Hepatocyte (in vitro differentiated cells): ENCODE measurements around the gene TMEM129. TPM values are rescaled to one million over a fixed set of nuclear protein-coding genes. Genes with fewer than 3 reads are reported as not detected.

Experiments used
- DNase-seq: peaks from one replicate; pipeline ENCODE4 v3.0.0-alpha.2; 2016; ENCODE audit warnings: low spot score
- H2AFZ ChIP-seq: fragments of 200-600 bp; sonication (generic); 2 replicates; pipeline ENCODE4 v1.6.0; 2016; ENCODE audit warnings: antibody characterized with exemption, mild to moderate bottlenecking
- H3K27ac ChIP-seq: fragments of 200-600 bp; sonication (generic); 2 replicates; pipeline ENCODE4 v1.5.1; 2016; ENCODE audit warnings: mild to moderate bottlenecking
- H3K27me3 ChIP-seq: fragments of 200-600 bp; sonication (generic); 2 replicates; pipeline ENCODE4 v1.6.1; 2016
- H3K36me3 ChIP-seq: fragments of 200-600 bp; sonication (generic); replicated peaks from 2 replicates; pipeline ENCODE4 v1.5.1; 2016; ENCODE audit warnings: low read depth; ENCODE audit not compliant: insufficient read depth
- H3K4me1 ChIP-seq: fragments of 200-600 bp; sonication (generic); 2 replicates; pipeline ENCODE4 v1.5.1; 2016; ENCODE audit warnings: mild to moderate bottlenecking, moderate library complexity; ENCODE audit not compliant: insufficient read depth
- H3K4me2 ChIP-seq: fragments of 200-600 bp; sonication (generic); 2 replicates; pipeline ENCODE4 v1.6.0; 2016
- H3K4me3 ChIP-seq: fragments of 200-600 bp; sonication (generic); 2 replicates; pipeline ENCODE4 v1.5.1; 2016; ENCODE audit warnings: mild to moderate bottlenecking
- H3K79me2 ChIP-seq: fragments of 200-600 bp; sonication (generic); 2 replicates; pipeline ENCODE4 v1.6.0; 2017; ENCODE audit warnings: mild to moderate bottlenecking
- H3K9me2 ChIP-seq: fragments of 200-600 bp; sonication (generic); replicated peaks from 2 replicates; pipeline ENCODE4 v1.6.0; 2017; ENCODE audit warnings: mild to moderate bottlenecking; ENCODE audit not compliant: insufficient read depth
- H3K9me3 ChIP-seq: fragments of 200-600 bp; sonication (generic); 2 replicates; pipeline ENCODE4 v1.5.1; 2016; ENCODE audit warnings: low read depth, mild to moderate bottlenecking
- H4K20me1 ChIP-seq: fragments of 200-600 bp; sonication (generic); 2 replicates; pipeline ENCODE4 v1.6.0; 2016; ENCODE audit warnings: mild to moderate bottlenecking; ENCODE audit not compliant: insufficient read depth, poor library complexity, severe bottlenecking
- EZH2 ChIP-seq: fragments of 200-600 bp; sonication (generic); IDR thresholded peaks from 2 replicates; pipeline ENCODE4 v1.6.1; 2016; ENCODE audit warnings: antibody characterized with exemption, mild to moderate bottlenecking, borderline replicate concordance
- EZH2phosphoT487 ChIP-seq: fragments of 200-600 bp; sonication (generic); IDR thresholded peaks from one replicate; pipeline ENCODE4 v1.6.1; 2018; ENCODE audit warnings: antibody characterized with exemption, mild to moderate bottlenecking, low read depth, moderate library complexity; ENCODE audit not compliant: unreplicated experiment, severe bottlenecking
- whole genome bisulfite sequencing: methylation state at CpG from one replicate; pipeline ENCODE4 v1.1.6; 2016; ENCODE audit warnings: low lambda C conversion rate; ENCODE audit errors: missing lambda C conversion rate; 5-methylcytosine and 5-hydroxymethylcytosine counted together
- polyA plus RNA-seq: library from polyadenylated mRNA; unstranded; fragments of >200 nt; fragmentation: Nextera tagmentation; extraction: Ambion mirVana; gene quantifications from 2 replicates; pipeline ENCODE4 v1.2.1, GENCODE V29; 2016
- total RNA-seq: library from RNA; depleted of rRNA; stranded (reverse); fragments of >200 nt; gene quantifications from 2 replicates; pipeline ENCODE4 v1.2.3, GENCODE V29; 2014
- TF ChIP-seq, protein P1 (sequence below): fragments of 200-600 bp; sonication (generic); IDR thresholded peaks from 2 replicates; pipeline ENCODE4 v1.5.1; 2016; ENCODE audit warnings: antibody characterized with exemption, mild to moderate bottlenecking; ENCODE audit not compliant: poor library complexity

TMEM129 gene
- total and polyA plus RNA-seq, 2 experiments from 2014 or later = 40.8 to 59.4 TPM

GRCh38 chr4:1756893-1757779, 36.0 kb upstream of the TMEM129 start:
- no peaks in the 10 kb centered on the region for H3K9me3 ChIP-seq
- no peak overlapping the region for H2AFZ ChIP-seq
- H3K9me2 ChIP-seq = no peaks in the 10 kb centered on the region
- 87% methylated on average over 12 of the region's 20 CpGs for WGBS
- H3K79me2 ChIP-seq = no peaks in the 10 kb centered on the region
- no peak overlapping the region for H3K27ac ChIP-seq
- TF ChIP-seq EZH2phosphoT487 = no peak
- TF ChIP-seq EZH2 = no peak
- TF ChIP-seq, protein P1, sequence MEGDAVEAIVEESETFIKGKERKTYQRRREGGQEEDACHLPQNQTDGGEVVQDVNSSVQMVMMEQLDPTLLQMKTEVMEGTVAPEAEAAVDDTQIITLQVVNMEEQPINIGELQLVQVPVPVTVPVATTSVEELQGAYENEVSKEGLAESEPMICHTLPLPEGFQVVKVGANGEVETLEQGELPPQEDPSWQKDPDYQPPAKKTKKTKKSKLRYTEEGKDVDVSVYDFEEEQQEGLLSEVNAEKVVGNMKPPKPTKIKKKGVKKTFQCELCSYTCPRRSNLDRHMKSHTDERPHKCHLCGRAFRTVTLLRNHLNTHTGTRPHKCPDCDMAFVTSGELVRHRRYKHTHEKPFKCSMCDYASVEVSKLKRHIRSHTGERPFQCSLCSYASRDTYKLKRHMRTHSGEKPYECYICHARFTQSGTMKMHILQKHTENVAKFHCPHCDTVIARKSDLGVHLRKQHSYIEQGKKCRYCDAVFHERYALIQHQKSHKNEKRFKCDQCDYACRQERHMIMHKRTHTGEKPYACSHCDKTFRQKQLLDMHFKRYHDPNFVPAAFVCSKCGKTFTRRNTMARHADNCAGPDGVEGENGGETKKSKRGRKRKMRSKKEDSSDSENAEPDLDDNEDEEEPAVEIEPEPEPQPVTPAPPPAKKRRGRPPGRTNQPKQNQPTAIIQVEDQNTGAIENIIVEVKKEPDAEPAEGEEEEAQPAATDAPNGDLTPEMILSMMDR = no peak
- no peaks in the 10 kb centered on the region for H4K20me1 ChIP-seq
- peaks cover 28% of the 10 kb centered on the region for H3K4me1 ChIP-seq
- DNase-seq = no peak
- H3K27me3 ChIP-seq = no peaks in the 10 kb centered on the region
- H3K4me3 ChIP-seq = no peak overlapping the region
- no peak overlapping the region for H3K4me2 ChIP-seq
- H3K36me3 ChIP-seq = no peaks in the 10 kb centered on the region

DNA sequence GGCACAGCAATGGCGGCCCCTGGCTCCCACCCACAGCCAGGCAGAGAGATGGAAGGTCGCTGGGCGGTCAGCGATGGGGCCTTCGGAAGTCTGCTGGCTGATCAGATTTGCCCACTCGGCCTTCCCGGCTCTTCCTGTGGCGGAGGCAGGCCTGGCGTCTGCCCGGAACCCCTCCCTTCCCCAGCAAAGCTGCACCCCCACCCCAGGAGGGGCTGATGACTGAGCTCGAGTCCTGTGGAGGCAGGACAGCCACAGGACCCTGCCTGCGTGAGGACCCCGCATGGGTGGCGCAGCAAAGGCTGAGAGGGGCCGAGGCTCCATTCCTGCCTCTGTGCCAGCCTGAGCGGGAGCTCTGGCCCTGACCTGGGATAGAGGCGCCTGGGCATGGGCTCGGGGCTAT, 35.0 kb upstream of the TMEM129 start:
- Histone ChIP-seq H3K9me2 (no peaks in the 10 kb centered on the region), H2AFZ (no peak overlapping the region), H3K4me3 (no peak overlapping the region), H4K20me1 (no peaks in the 10 kb centered on the region), H3K4me1 (peaks cover 31% of the 10 kb centered on the region), H3K9me3 (no peaks in the 10 kb centered on the region), H3K79me2 (no peaks in the 10 kb centered on the region), H3K36me3 (no peaks in the 10 kb centered on the region), H3K4me2 (no peak overlapping the region), H3K27ac (no peak overlapping the region), H3K27me3 (no peaks in the 10 kb centered on the region)
- TF ChIP-seq EZH2 (no peak), EZH2phosphoT487 (no peak)
- TF ChIP-seq, protein P1 = no peak
- no peak for DNase-seq
- WGBS = 88% methylated on average over 15 of the region's 18 CpGs

GRCh38 chr4:1755297-1755696, 34.2 kb upstream of the TMEM129 start:
- Histone ChIP-seq H3K9me3 (no peaks in the 10 kb centered on the region), H3K79me2 (no peaks in the 10 kb centered on the region), H2AFZ (no peak overlapping the region), H4K20me1 (no peaks in the 10 kb centered on the region), H3K4me1 (peaks cover 25% of the 10 kb centered on the region), H3K36me3 (no peaks in the 10 kb centered on the region), H3K9me2 (no peaks in the 10 kb centered on the region), H3K27me3 (no peaks in the 10 kb centered on the region), H3K4me2 (no peak overlapping the region), H3K27ac (no peak overlapping the region), H3K4me3 (no peak overlapping the region)
- TF ChIP-seq EZH2 (no peak), EZH2phosphoT487 (no peak)
- TF ChIP-seq, protein P1 = no peak
- WGBS = 88% methylated on average over 17 of the region's 17 CpGs
- DNase-seq = no peak
